ENCODE data around the gene FIGN. TPM values are rescaled to one million over a fixed set of nuclear protein-coding genes. Genes with fewer than 3 reads are reported as not detected.

The FIGN gene, protein sequence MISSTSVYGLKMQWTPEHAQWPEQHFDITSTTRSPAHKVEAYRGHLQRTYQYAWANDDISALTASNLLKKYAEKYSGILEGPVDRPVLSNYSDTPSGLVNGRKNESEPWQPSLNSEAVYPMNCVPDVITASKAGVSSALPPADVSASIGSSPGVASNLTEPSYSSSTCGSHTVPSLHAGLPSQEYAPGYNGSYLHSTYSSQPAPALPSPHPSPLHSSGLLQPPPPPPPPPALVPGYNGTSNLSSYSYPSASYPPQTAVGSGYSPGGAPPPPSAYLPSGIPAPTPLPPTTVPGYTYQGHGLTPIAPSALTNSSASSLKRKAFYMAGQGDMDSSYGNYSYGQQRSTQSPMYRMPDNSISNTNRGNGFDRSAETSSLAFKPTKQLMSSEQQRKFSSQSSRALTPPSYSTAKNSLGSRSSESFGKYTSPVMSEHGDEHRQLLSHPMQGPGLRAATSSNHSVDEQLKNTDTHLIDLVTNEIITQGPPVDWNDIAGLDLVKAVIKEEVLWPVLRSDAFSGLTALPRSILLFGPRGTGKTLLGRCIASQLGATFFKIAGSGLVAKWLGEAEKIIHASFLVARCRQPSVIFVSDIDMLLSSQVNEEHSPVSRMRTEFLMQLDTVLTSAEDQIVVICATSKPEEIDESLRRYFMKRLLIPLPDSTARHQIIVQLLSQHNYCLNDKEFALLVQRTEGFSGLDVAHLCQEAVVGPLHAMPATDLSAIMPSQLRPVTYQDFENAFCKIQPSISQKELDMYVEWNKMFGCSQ
- total RNA-seq, result 0.13 and 0.20 TPM in 2 replicates

DNA sequence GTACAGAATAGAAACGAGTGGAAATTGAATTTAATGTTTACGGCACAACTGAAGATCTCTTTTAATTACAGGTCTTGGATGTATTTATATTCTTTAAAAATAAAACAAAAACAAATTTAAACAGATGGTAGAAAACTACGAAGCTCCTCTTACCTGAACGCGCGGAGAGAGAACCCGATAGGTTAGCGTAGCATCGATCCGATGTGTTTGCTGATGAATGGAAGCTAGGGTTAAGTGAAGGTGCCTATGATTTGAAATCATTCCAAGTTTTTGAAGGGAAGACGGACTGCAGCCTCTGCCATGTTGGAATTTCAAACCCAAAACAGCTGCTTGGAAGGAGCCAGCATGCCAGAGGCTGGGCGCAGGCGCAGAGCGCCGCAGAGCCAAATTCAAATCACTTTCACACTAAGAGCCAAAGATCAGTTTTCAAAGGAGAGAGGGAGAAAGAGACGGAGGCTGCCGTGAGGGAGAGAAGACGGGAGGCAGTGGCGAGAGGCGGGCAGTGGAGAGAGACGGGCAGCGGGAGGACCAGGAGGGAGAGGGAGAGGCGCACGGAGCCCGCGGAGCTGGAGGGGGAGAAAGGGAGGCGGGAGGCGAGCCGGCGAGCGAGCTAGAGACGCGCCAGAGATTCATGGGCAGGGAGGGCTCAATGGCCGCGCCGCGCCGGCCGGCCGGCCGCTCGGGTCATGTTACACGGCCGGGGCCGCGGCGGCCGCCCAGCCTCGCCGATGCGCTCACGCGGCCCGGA lies at the start of gene FIGN:
TSS of gene FIGN (minus strand) at position 324 of the 748 bp plus-strand sequence. CDS start 1,081 bp downstream, outside the sequence.

